Measurements from ENCODE around the gene VPS9D1. TPM values are rescaled to one million over a fixed set of nuclear protein-coding genes. Genes with fewer than 3 reads are reported as not detected.

VPS9D1 gene
- polyA plus RNA-seq, 1 donor from 2014 or later: 29.9 TPM

DNA sequence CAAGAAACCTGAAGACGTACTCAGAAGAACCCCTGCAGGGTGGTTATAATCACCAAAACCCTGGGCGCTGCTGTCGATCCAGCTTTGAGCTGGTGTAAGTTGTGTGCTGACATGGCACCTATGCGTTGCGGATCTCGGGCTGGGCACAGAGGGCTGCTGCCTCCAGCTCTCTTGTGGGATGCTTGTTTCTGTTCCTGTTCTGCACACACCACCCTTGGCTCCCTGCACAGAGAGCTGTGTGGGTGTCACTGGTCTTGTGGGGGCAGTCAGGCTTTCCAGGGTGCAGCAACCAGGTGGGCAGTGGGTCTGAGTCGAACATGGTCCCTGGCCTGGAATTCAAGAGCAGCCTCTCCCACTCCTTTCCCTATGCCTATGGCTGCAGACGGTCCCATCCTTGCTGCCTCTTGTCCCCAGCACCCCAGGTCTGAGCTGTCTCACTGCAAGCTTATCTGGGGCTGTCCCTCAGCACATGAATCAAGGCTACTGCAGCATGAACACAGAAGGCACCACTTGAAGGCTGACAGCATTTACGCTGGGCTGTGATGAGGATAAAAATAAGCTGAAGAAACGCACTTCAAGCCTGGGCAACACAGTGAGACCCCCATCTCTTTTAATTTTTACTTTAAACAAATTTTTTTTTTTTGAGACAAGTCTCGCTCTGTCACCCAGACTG is 20.8 kb upstream of the VPS9D1 start:
- Histone ChIP-seq H3F3A (ENCODE audit: insufficient read depth, low read length, poor library complexity, severe bottlenecking) (no peaks in the 10 kb centered on the region), H3K4me2 (ENCODE audit: low read length) (no peak overlapping the region), H4K20me1 (ENCODE audit: insufficient read depth) (no peaks in the 10 kb centered on the region), H3K79me2 (replicated peaks; ENCODE audit: insufficient read depth, low read length) (no peaks in the 10 kb centered on the region), H3K9me3 (ENCODE audit: low read length) (no peaks in the 10 kb centered on the region), H2AFZ (ENCODE audit: low read depth, low read length) (no peak overlapping the region), H3K4me3 (ENCODE audit: low read length) (no peak overlapping the region), H3K27ac (ENCODE audit: low read length) (no peak overlapping the region), H3K9me2 (ENCODE audit: insufficient read depth, low read length) (no peaks in the 10 kb centered on the region), H3K36me3 (ENCODE audit: insufficient read depth, low read length) (no peaks in the 10 kb centered on the region), H3K9ac (ENCODE audit: low read length) (no peak overlapping the region), H3K27me3 (ENCODE audit: insufficient read depth, low read depth, low read length) (no peaks in the 10 kb centered on the region)
- no peak for TF ChIP-seq EZH2 (IDR thresholded peaks at IDR 0.05; ENCODE audit: borderline replicate concordance, insufficient read depth, low read length, poor library complexity, severe bottlenecking)
- TF ChIP-seq TAF1 (IDR thresholded peaks at IDR 0.05; ENCODE audit: low read depth): no peak
- no peak for TF ChIP-seq POLR2AphosphoS5 (IDR thresholded peaks at IDR 0.05)
- no peak for TF ChIP-seq SMC3 (conservative IDR thresholded peaks at IDR 0.05; ENCODE audit: poor library complexity)
- no peak for TF ChIP-seq RAD21 (conservative IDR thresholded peaks at IDR 0.05)
- TF ChIP-seq, protein P1, sequence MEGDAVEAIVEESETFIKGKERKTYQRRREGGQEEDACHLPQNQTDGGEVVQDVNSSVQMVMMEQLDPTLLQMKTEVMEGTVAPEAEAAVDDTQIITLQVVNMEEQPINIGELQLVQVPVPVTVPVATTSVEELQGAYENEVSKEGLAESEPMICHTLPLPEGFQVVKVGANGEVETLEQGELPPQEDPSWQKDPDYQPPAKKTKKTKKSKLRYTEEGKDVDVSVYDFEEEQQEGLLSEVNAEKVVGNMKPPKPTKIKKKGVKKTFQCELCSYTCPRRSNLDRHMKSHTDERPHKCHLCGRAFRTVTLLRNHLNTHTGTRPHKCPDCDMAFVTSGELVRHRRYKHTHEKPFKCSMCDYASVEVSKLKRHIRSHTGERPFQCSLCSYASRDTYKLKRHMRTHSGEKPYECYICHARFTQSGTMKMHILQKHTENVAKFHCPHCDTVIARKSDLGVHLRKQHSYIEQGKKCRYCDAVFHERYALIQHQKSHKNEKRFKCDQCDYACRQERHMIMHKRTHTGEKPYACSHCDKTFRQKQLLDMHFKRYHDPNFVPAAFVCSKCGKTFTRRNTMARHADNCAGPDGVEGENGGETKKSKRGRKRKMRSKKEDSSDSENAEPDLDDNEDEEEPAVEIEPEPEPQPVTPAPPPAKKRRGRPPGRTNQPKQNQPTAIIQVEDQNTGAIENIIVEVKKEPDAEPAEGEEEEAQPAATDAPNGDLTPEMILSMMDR (IDR thresholded peaks at IDR 0.05; ENCODE audit: poor library complexity, severe bottlenecking): no peak
- TF ChIP-seq, protein P2, sequence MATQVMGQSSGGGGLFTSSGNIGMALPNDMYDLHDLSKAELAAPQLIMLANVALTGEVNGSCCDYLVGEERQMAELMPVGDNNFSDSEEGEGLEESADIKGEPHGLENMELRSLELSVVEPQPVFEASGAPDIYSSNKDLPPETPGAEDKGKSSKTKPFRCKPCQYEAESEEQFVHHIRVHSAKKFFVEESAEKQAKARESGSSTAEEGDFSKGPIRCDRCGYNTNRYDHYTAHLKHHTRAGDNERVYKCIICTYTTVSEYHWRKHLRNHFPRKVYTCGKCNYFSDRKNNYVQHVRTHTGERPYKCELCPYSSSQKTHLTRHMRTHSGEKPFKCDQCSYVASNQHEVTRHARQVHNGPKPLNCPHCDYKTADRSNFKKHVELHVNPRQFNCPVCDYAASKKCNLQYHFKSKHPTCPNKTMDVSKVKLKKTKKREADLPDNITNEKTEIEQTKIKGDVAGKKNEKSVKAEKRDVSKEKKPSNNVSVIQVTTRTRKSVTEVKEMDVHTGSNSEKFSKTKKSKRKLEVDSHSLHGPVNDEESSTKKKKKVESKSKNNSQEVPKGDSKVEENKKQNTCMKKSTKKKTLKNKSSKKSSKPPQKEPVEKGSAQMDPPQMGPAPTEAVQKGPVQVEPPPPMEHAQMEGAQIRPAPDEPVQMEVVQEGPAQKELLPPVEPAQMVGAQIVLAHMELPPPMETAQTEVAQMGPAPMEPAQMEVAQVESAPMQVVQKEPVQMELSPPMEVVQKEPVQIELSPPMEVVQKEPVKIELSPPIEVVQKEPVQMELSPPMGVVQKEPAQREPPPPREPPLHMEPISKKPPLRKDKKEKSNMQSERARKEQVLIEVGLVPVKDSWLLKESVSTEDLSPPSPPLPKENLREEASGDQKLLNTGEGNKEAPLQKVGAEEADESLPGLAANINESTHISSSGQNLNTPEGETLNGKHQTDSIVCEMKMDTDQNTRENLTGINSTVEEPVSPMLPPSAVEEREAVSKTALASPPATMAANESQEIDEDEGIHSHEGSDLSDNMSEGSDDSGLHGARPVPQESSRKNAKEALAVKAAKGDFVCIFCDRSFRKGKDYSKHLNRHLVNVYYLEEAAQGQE (IDR thresholded peaks at IDR 0.05; ENCODE audit: borderline replicate concordance): no peak
- TF ChIP-seq MXI1 (conservative IDR thresholded peaks at IDR 0.05; ENCODE audit: poor library complexity, severe bottlenecking): no peak
- TF ChIP-seq EP300 (conservative IDR thresholded peaks at IDR 0.05; ENCODE audit: poor library complexity, severe bottlenecking): no peak

DNA sequence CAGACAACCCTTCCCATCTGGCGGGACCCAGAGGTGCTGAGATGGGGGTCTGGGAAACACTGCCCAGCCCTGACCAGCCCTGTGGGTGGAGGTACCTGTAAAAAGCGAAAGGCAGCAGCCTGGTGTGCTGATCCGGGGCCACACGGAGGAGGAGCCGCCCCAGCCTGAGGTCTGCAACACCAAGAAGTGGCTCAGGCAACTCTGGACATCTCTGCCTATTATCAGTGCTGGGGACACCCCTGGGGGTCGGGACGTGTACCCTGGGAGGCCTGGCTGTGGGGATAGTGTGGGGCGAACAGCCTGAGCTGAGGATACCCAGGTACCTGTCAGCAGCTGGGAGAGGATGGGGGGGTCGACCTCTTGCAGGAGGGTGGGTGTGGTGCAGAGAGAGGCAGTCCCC is 18.7 kb upstream of the VPS9D1 start:
- H2AFZ ChIP-seq (ENCODE audit: low read depth, low read length): no peak overlapping the region
- H3K79me2 ChIP-seq (replicated peaks; ENCODE audit: insufficient read depth, low read length): no peaks in the 10 kb centered on the region
- no peak overlapping the region for H3K27ac ChIP-seq (ENCODE audit: low read length)
- no peaks in the 10 kb centered on the region for H3K9me3 ChIP-seq (ENCODE audit: low read length)
- no peaks in the 10 kb centered on the region for H3K27me3 ChIP-seq (ENCODE audit: insufficient read depth, low read depth, low read length)
- no peaks in the 10 kb centered on the region for H3K36me3 ChIP-seq (ENCODE audit: insufficient read depth, low read length)
- no peaks in the 10 kb centered on the region for H3K9me2 ChIP-seq (ENCODE audit: insufficient read depth, low read length)
- no peak overlapping the region for H3K4me2 ChIP-seq (ENCODE audit: low read length)
- no peak overlapping the region for H3K9ac ChIP-seq (ENCODE audit: low read length)
- H3K4me3 ChIP-seq (ENCODE audit: low read length): no peak overlapping the region
- H3F3A ChIP-seq (ENCODE audit: insufficient read depth, low read length, poor library complexity, severe bottlenecking): no peaks in the 10 kb centered on the region
- no peaks in the 10 kb centered on the region for H4K20me1 ChIP-seq (ENCODE audit: insufficient read depth)
- no peak for TF ChIP-seq TAF1 (IDR thresholded peaks at IDR 0.05; ENCODE audit: low read depth)
- TF ChIP-seq POLR2AphosphoS5 (IDR thresholded peaks at IDR 0.05): no peak
- no peak for TF ChIP-seq EZH2 (IDR thresholded peaks at IDR 0.05; ENCODE audit: borderline replicate concordance, insufficient read depth, low read length, poor library complexity, severe bottlenecking)

Data from neural cell (in vitro differentiated cells).